GM23338 (cell line): ENCODE results near the gene TSACC. TPM values are rescaled to one million over a fixed set of nuclear protein-coding genes. Genes with fewer than 3 reads are reported as not detected.

Experiments used
- ATAC-seq: fragments of 200-7000 bp; cut with Tn5 transposase; 3 replicates; pipeline ENCODE4 v1.9.1; 2020
- DNase-seq: peaks from one replicate; pipeline ENCODE4 v3.0.0-alpha.2; 2015; ENCODE audit warnings: low spot score
- H2AFZ ChIP-seq: fragments of 200-600 bp; sonication (generic); 2 replicates; pipeline ENCODE4 v1.8.0; 2016; ENCODE audit warnings: antibody characterized with exemption, mild to moderate bottlenecking, moderate library complexity
- H3F3A ChIP-seq: fragments of 200-600 bp; sonication (generic); replicated peaks from 2 replicates; pipeline ENCODE4 v1.8.0; 2017; ENCODE audit warnings: antibody characterized with exemption, mixed run types, low read depth
- H3K27ac ChIP-seq: fragments of 200-600 bp; sonication (generic); 2 replicates; pipeline ENCODE4 v1.6.1; 2016; ENCODE audit warnings: low read depth
- H3K27me3 ChIP-seq: fragments of 200-600 bp; sonication (generic); 2 replicates; pipeline ENCODE4 v1.8.0; 2016; ENCODE audit warnings: mild to moderate bottlenecking, mixed run types, moderate library complexity; ENCODE audit not compliant: insufficient read depth
- H3K36me3 ChIP-seq: fragments of 200-600 bp; sonication (generic); 2 replicates; pipeline ENCODE4 v1.8.0; 2016; ENCODE audit warnings: mild to moderate bottlenecking; ENCODE audit not compliant: insufficient read depth
- H3K4me1 ChIP-seq: fragments of 200-600 bp; sonication (generic); 2 replicates; pipeline ENCODE4 v1.8.0; 2016; ENCODE audit warnings: mild to moderate bottlenecking, moderate library complexity; ENCODE audit not compliant: insufficient read depth
- H3K4me2 ChIP-seq: fragments of 200-600 bp; sonication (generic); 2 replicates; pipeline ENCODE4 v1.7.1; 2017; ENCODE audit warnings: mixed run types
- H3K4me3 ChIP-seq: fragments of 200-600 bp; sonication (generic); 2 replicates; pipeline ENCODE4 v1.6.1; 2016; ENCODE audit warnings: mixed run types
- H3K79me2 ChIP-seq: fragments of 200-600 bp; sonication (generic); replicated peaks from 2 replicates; pipeline ENCODE4 v1.8.0; 2017; ENCODE audit warnings: mild to moderate bottlenecking; ENCODE audit not compliant: insufficient read depth
- H3K9me2 ChIP-seq: fragments of 200-600 bp; sonication (generic); 2 replicates; pipeline ENCODE4 v1.8.0; 2017; ENCODE audit not compliant: insufficient read depth
- H4K20me1 ChIP-seq: fragments of 200-600 bp; sonication (generic); replicated peaks from 2 replicates; pipeline ENCODE4 v1.8.0; 2017; ENCODE audit warnings: mild to moderate bottlenecking; ENCODE audit not compliant: insufficient read depth
- H3K27ac Mint-ChIP-seq: 2 replicates; pipeline ENCODE4 v1.8.0; 2020; ENCODE audit warnings: inconsistent platforms, mild to moderate bottlenecking, moderate library complexity, mixed read lengths
- H3K27me3 Mint-ChIP-seq: 3 replicates; pipeline ENCODE4 v1.8.0; 2022; ENCODE audit warnings: low read depth, mild to moderate bottlenecking, moderate library complexity, mixed read lengths, inconsistent platforms; ENCODE audit not compliant: insufficient read depth, poor library complexity
- H3K36me3 Mint-ChIP-seq: 3 replicates; pipeline ENCODE4 v1.8.0; 2021; ENCODE audit warnings: low read depth, mild to moderate bottlenecking, inconsistent platforms, moderate library complexity, mixed read lengths
- H3K4me1 Mint-ChIP-seq: 3 replicates; pipeline ENCODE4 v1.8.0; 2020; ENCODE audit warnings: mild to moderate bottlenecking, inconsistent platforms, mixed read lengths
- H3K4me3 Mint-ChIP-seq: 3 replicates; pipeline ENCODE4 v1.8.0; 2021; ENCODE audit warnings: moderate library complexity, mild to moderate bottlenecking, inconsistent platforms, mixed read lengths
- H3K9me3 Mint-ChIP-seq: 3 replicates; pipeline ENCODE4 v1.8.0; 2020; ENCODE audit warnings: moderate library complexity, mild to moderate bottlenecking, inconsistent platforms, mixed read lengths
- CTCF ChIP-seq, 2 experiments: fragments of 200-600 bp in 1 of 2; sonication (generic) in 1 of 2; conservative IDR thresholded peaks; 2 replicates each; pipeline versions ENCODE4 v1.5.1 to v1.6.1; 2016 to 2017; ENCODE audit warnings: antibody characterized with exemption in 2 of 2, low read depth in 2 of 2, mild to moderate bottlenecking in 2 of 2, moderate library complexity in 1 of 2
- JUNB ChIP-seq: IDR thresholded peaks from one replicate; pipeline ENCODE4 v1.6.1; 2016; ENCODE audit warnings: antibody characterized with exemption; ENCODE audit not compliant: unreplicated experiment
- NANOG ChIP-seq: IDR thresholded peaks from 2 replicates; pipeline ENCODE4 v1.6.1; 2016; ENCODE audit warnings: antibody characterized with exemption, borderline replicate concordance
- REST ChIP-seq: IDR thresholded peaks from one replicate; pipeline ENCODE4 v1.6.1; 2018; ENCODE audit warnings: antibody characterized with exemption; ENCODE audit not compliant: unreplicated experiment
- STAT1 ChIP-seq: IDR thresholded peaks from one replicate; pipeline ENCODE4 v1.6.1; 2016; ENCODE audit warnings: antibody characterized with exemption; ENCODE audit not compliant: unreplicated experiment
- ZNF114 ChIP-seq: fragments of 250-450 bp; sonication (Bioruptor Pico); IDR thresholded peaks from 2 replicates; pipeline ENCODE4 v1.5.0; 2020; ENCODE audit warnings: mild to moderate bottlenecking, moderate library complexity
- ZNF331 ChIP-seq: fragments of 250-450 bp; sonication (Bioruptor Pico); IDR thresholded peaks from 2 replicates; pipeline ENCODE4 v1.5.0; 2020; ENCODE audit warnings: low read depth, mild to moderate bottlenecking, moderate library complexity
- ZNF462 ChIP-seq: fragments of 250-450 bp; sonication (Bioruptor Pico); IDR thresholded peaks from 2 replicates; pipeline ENCODE4 v1.5.0; 2020; ENCODE audit warnings: mild to moderate bottlenecking, moderate library complexity
- polyA plus RNA-seq: library from polyadenylated mRNA; unstranded; fragments of >200 nt; fragmentation: Nextera tagmentation; extraction: Ambion mirVana; gene quantifications from 2 replicates; pipeline ENCODE4 v1.2.1, GENCODE V29; 2016
- total RNA-seq: library from RNA; depleted of rRNA; stranded (reverse); fragments of >200 nt; shearing (Covaris generic); gene quantifications from 2 replicates; pipeline ENCODE4 v1.2.3, GENCODE V29; 2014

The TSACC gene
- total and polyA plus RNA-seq, 2 experiments from 2014 or later = 2.5 to 9.8 TPM

GRCh38 chr1:156368157-156368658, 29.9 kb downstream of the TSACC start:
- H3K4me2 ChIP-seq = no peak overlapping the region
- ATAC-seq = no peak

More at GRCh38 chr1:156368157-156368658, 29.9 kb downstream of the TSACC start:
- no peaks in the 10 kb centered on the region for H3K9me3 Mint-ChIP-seq
- no peak for DNase-seq
- no peak for TF ChIP-seq ZNF114 (CRISPR knock-in tag)
- no peak for TF ChIP-seq ZNF462 (CRISPR knock-in tag)
- no peak for TF ChIP-seq STAT1
- no peak for TF ChIP-seq CTCF (conservative IDR thresholded peaks at IDR 0.05; ENCODE audit: low read depth in 2 of 2)
- no peak for TF ChIP-seq NANOG
- TF ChIP-seq JUNB = no peak
- TF ChIP-seq ZNF331 (CRISPR knock-in tag) = no peak
- TF ChIP-seq REST = no peak
- no peaks in the 10 kb centered on the region for H3K9me2 ChIP-seq
- H3K4me3 ChIP-seq = peak overlapping the region; percentile 85; the same call in 1 of the 2 replicates
- H2AFZ ChIP-seq = no peak overlapping the region; the same call in 1 of the 2 replicates
- no peaks in the 10 kb centered on the region for H3K36me3 ChIP-seq
- H3K4me1 ChIP-seq = 0 out of 2 replicates have a peak, but pooled peaks cover 3% of the 10 kb centered on the region
- H3K27ac ChIP-seq = no peak overlapping the region
- H3K4me1 Mint-ChIP-seq = peaks cover 22% of the 10 kb centered on the region
- H3K4me3 Mint-ChIP-seq = no peak overlapping the region
- no peaks in the 10 kb centered on the region for H4K20me1 ChIP-seq
- no peaks in the 10 kb centered on the region for H3K79me2 ChIP-seq
- peaks cover 15% of the 10 kb centered on the region for H3K27me3 Mint-ChIP-seq
- no peaks in the 10 kb centered on the region for H3K36me3 Mint-ChIP-seq
- H3K27ac Mint-ChIP-seq = no peak overlapping the region
- peaks cover 12% of the 10 kb centered on the region for H3K27me3 ChIP-seq
- H3F3A ChIP-seq = peaks cover 18% of the 10 kb centered on the region
